ENCODE data around the gene MAML3.

GRCh38 chr4:139786494-139787354 is 367.3 kb downstream of the MAML3 start:
- TF ChIP-seq CTCF (conservative IDR thresholded peaks at IDR 0.05; ENCODE audit: low read depth in 2 of 2) (no peak), EZH2 (IDR thresholded peaks at IDR 0.05; ENCODE audit: low read depth, unreplicated experiment) (no peak), POLR2AphosphoS5 (IDR thresholded peaks at IDR 0.05; ENCODE audit: low read depth) (no peak), EZH2phosphoT487 (IDR thresholded peaks at IDR 0.05; ENCODE audit: unreplicated experiment) (no peak)
